Hepatocyte (in vitro differentiated cells): ENCODE results near the gene PRR12.

Source experiments
- CTCF ChIP-seq: fragments of 200-600 bp; sonication (generic); IDR thresholded peaks from 2 replicates; pipeline ENCODE4 v1.5.1; 2016; ENCODE audit warnings: antibody characterized with exemption, mild to moderate bottlenecking; ENCODE audit not compliant: poor library complexity
- EZH2 ChIP-seq: fragments of 200-600 bp; sonication (generic); IDR thresholded peaks from 2 replicates; pipeline ENCODE4 v1.6.1; 2016; ENCODE audit warnings: antibody characterized with exemption, mild to moderate bottlenecking, borderline replicate concordance

GRCh38 chr19:49553451-49554271 lies 37.3 kb upstream of the PRR12 start:
- no peak for TF ChIP-seq CTCF
- TF ChIP-seq EZH2 = no peak
